OCI-LY3 (cell line): ENCODE measurements around the gene GNAI3.

ENCODE experiments used
- EZH2phosphoT487 ChIP-seq: fragments of 200-600 bp; shearing (Covaris generic); IDR thresholded peaks from 2 replicates; pipeline ENCODE4 v1.6.1; 2018; ENCODE audit warnings: antibody characterized with exemption, mixed run types, low read depth
- TF ChIP-seq, protein P1 (sequence below): fragments of 200-600, 300-600 bp; sonication (generic); IDR thresholded peaks from 2 replicates; pipeline ENCODE4 v1.5.1; 2014; ENCODE audit warnings: antibody characterized with exemption, low read length, low read depth

DNA sequence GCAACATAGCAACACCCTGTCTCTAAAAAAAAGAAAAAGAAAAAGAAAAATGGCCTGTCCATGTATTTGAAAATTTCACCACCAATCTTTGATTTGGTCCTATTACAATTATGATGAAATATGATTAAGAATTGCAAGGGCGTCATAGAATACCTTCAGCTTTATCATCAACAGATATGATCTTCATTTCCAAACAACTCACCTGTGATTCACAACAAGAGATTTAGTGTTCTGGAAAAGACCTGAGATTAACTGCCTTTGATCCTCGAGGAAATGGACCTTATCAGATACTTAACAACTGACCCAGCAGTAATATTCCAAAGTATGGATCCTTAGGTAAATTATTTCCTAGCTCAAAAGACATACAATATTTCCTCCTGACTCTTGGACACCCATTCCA is 104.0 kb downstream of the GNAI3 start:
- TF ChIP-seq, protein P1, sequence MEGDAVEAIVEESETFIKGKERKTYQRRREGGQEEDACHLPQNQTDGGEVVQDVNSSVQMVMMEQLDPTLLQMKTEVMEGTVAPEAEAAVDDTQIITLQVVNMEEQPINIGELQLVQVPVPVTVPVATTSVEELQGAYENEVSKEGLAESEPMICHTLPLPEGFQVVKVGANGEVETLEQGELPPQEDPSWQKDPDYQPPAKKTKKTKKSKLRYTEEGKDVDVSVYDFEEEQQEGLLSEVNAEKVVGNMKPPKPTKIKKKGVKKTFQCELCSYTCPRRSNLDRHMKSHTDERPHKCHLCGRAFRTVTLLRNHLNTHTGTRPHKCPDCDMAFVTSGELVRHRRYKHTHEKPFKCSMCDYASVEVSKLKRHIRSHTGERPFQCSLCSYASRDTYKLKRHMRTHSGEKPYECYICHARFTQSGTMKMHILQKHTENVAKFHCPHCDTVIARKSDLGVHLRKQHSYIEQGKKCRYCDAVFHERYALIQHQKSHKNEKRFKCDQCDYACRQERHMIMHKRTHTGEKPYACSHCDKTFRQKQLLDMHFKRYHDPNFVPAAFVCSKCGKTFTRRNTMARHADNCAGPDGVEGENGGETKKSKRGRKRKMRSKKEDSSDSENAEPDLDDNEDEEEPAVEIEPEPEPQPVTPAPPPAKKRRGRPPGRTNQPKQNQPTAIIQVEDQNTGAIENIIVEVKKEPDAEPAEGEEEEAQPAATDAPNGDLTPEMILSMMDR: no peak
- no peak for TF ChIP-seq EZH2phosphoT487
